NT2/D1 (cell line): ENCODE data around the gene NUDT5.

Experiments used
- YY1 ChIP-seq: IDR thresholded peaks from 2 replicates; pipeline ENCODE4 v1.6.1; 2011; ENCODE audit not compliant: insufficient read length, insufficient read depth
- ZNF274 ChIP-seq: IDR thresholded peaks from 2 replicates; pipeline ENCODE4 v1.6.1; 2011; ENCODE audit warnings: mild to moderate bottlenecking, low read depth, low read length

DNA sequence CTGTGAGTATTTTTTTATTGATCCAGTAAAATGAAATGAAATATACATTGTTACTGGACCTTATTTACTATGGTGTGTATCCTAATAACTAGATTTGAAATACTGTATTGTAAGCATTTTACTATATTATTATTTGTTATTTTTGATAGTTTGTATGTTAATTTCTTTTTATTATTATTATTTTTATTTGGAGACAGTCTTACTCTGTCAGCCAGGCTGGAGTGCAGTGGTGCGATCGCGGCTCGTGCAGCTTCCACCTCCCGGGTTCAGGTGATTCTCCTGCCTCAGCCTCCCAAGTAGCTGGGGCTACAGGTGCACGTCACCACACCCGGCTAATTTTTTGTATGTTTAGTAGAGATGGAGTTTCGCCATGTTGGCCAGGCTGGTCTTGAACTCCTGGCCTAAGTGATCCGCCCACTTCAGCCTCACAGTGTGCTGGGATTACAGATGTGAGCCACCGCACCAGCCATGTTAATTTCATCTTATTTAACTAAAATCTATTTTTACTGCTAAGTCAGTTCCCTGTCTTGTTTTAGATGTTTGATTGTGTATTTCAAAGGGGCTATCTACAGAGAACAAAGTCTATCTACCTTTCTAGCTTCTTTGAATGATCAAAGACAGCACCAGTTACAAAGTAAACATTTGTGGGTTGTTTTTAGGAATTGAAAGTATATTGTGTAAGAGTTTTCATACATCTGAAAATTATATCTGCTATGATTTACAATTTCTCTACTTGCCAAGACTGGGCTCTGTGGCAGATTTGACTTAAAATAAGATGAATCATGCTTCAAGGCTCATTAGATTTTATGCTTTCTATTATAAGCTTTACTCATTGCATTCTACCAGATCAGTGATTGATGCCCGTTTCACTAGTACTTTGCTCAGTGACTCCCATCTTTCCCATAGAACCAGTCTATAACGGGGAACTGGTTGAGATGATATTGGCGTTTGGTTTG is 41.9 kb upstream of the NUDT5 start:
- TF ChIP-seq YY1: no peak
- no peak for TF ChIP-seq ZNF274
